Prostate gland (tissue), 2 donors: ENCODE measurements around the gene ITGA7. TPM values are rescaled to one million over a fixed set of nuclear protein-coding genes. Genes with fewer than 3 reads are reported as not detected.

ENCODE experiments used
- DNase-seq: peaks from one replicate; pipeline ENCODE4 v3.0.0-alpha.2; 2019; ENCODE audit warnings: low spot score
- H3K27ac ChIP-seq, 2 donors: fragments of 200-600 bp; sonication (generic); 2 replicates each; pipeline ENCODE4 v1.5.1; 2017 to 2019
- H3K27me3 ChIP-seq: fragments of 200-600 bp; sonication (generic); replicated peaks from 2 replicates; pipeline ENCODE4 v1.5.1; 2019; ENCODE audit not compliant: insufficient read depth
- H3K36me3 ChIP-seq, 2 donors: fragments of 200-600 bp; sonication (generic); 1 replicate in 1 of 2; 2 replicates in 1 of 2; pipeline versions ENCODE4 v1.5.1 to v1.8.1; 2017 to 2019
- H3K4me1 ChIP-seq: fragments of 200-600 bp; sonication (generic); replicated peaks from 2 replicates; pipeline ENCODE4 v1.5.1; 2019
- H3K4me3 ChIP-seq, 2 donors: fragments of 200-600 bp; sonication (generic); 2 replicates each; pipeline ENCODE4 v1.5.1; 2017 to 2019
- H3K9me3 ChIP-seq: fragments of 200-600 bp; sonication (generic); 2 replicates; pipeline ENCODE4 v1.5.1; 2017
- POLR2A ChIP-seq: fragments of 450-650 bp; IDR thresholded peaks from one replicate; pipeline ENCODE4 v1.6.1; 2016; ENCODE audit warnings: antibody characterized with exemption, mild to moderate bottlenecking
- POLR2AphosphoS5 ChIP-seq: sonication (generic); formaldehyde crosslinking; IDR thresholded peaks from one replicate; pipeline ENCODE4 v1.6.1; 2017; ENCODE audit warnings: antibody characterized with exemption
- WGBS: methylation state at CpG from one replicate; pipeline ENCODE4 v1.1.5; 2018; 5-methylcytosine and 5-hydroxymethylcytosine counted together
- intact Hi-C: fragments of 100-400 bp; cut with DNase I; formaldehyde crosslinking; loops from one replicate; pipeline ENCODE4 v1.14.2; 2022
- total RNA-seq, 2 donors: library from RNA; depleted of rRNA; stranded (reverse); fragments of >200 nt; gene quantifications; one replicate each; pipeline ENCODE4 v1.1.0, GENCODE V29; 2016
- TF ChIP-seq, protein P1 (sequence below), 4 experiments: fragments of 200-600 bp in 2 of 4; fragments of 450-650 bp in 2 of 4; sonication (generic) in 2 of 4; IDR thresholded peaks; 1 replicate in 3 of 4; 2 replicates in 1 of 4; pipeline ENCODE4 v1.5.1; 2016 to 2019; ENCODE audit warnings: antibody characterized with exemption in 4 of 4, mild to moderate bottlenecking in 2 of 4, moderate library complexity in 2 of 4

Gene ITGA7
- total RNA-seq, 2 donors from 2014 or later: 17.4 to 37.0 TPM

DNA sequence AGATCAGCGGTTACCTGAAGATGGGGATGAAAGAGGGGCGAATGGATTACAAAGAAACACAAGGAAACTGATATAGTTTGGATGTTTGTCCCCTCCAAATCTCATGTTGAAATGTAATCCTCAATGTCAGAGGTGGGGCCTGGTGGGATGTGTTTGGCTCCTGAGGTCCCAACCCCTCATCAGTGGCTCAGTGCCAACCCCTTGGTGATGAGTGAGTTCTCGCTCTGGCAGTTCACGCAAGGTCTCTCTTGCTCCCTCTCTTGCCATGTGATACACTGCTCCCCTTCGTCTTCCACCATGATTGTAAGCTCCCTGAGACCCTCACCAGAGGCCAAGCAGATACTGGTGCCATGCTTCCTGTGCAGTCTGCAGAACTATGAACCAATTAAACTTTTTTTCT, 28.0 kb downstream of the ITGA7 start:
- TF ChIP-seq POLR2AphosphoS5: no peak
- TF ChIP-seq POLR2A: no peak
- TF ChIP-seq, protein P1, sequence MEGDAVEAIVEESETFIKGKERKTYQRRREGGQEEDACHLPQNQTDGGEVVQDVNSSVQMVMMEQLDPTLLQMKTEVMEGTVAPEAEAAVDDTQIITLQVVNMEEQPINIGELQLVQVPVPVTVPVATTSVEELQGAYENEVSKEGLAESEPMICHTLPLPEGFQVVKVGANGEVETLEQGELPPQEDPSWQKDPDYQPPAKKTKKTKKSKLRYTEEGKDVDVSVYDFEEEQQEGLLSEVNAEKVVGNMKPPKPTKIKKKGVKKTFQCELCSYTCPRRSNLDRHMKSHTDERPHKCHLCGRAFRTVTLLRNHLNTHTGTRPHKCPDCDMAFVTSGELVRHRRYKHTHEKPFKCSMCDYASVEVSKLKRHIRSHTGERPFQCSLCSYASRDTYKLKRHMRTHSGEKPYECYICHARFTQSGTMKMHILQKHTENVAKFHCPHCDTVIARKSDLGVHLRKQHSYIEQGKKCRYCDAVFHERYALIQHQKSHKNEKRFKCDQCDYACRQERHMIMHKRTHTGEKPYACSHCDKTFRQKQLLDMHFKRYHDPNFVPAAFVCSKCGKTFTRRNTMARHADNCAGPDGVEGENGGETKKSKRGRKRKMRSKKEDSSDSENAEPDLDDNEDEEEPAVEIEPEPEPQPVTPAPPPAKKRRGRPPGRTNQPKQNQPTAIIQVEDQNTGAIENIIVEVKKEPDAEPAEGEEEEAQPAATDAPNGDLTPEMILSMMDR (IDR thresholded peaks at IDR 0.05): no peak
- intact Hi-C loops: loop anchor here (1.0 kb wide), 1 partner anchor 42 kb away; no protein-coding TSS in a partner anchor
- Histone ChIP-seq H3K27me3 (no peaks in the 10 kb centered on the region), H3K36me3 (no peaks in the 10 kb centered on the region), H3K27ac (no peak overlapping the region), H3K9me3 (no peaks in the 10 kb centered on the region), H3K4me1 (no peaks in the 10 kb centered on the region), H3K4me3 (no peak overlapping the region)
- no peak for DNase-seq
- WGBS: 89% methylated on average over 5 of the region's 5 CpGs

DNA sequence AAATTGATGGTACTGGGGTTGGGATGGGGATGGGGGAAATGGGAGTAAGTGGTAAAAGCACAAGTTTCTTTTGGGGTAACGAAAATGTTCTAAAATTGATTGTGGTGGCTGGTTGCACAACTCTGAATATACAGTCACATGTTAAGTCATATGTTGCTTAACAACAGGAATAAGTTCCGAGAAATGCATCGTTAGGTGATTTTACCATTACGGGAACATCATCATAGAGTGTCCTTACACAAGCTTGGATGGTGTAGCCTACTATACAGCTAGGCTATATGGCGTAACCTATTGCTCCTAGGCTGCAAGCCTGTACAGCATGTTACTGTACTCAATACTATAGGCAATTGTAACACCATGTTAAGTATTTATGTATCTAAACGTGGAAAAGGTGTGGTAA, 31.0 kb downstream of the ITGA7 start:
- H3K27me3 ChIP-seq: no peaks in the 10 kb centered on the region
- no peak overlapping the region for H3K27ac ChIP-seq
- intact Hi-C loops: no loop called here
- H3K4me3 ChIP-seq: no peak overlapping the region
- no peak for DNase-seq
- H3K4me1 ChIP-seq: no peaks in the 10 kb centered on the region
- H3K9me3 ChIP-seq: no peaks in the 10 kb centered on the region
- WGBS: 71% methylated on average over 6 of the region's 6 CpGs
- TF ChIP-seq POLR2A: no peak
- TF ChIP-seq POLR2AphosphoS5: no peak
- TF ChIP-seq, protein P1 (IDR thresholded peaks at IDR 0.05): no peak
- H3K36me3 ChIP-seq: no peaks in the 10 kb centered on the region

DNA sequence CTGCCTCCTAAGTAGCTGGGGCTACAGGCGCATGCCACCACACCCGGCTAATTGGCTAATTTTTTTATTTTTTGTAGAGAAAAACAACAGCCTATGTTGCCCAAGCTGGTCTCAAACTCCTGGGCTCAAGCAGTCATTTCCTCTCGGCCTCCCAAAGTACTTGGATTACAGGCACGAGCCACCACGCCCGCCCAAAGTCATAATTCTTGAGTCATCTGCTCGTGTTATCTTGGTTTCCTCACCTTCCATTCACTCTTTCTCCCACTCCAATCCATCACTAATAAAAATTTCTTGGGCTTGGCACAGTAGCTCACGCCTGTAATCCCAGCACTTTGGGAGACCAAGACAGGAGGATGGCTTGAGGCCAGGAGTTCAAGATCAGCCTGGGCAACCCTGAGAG, 32.0 kb downstream of the ITGA7 start:
- H3K36me3 ChIP-seq: no peaks in the 10 kb centered on the region
- DNase-seq: no peak
- H3K27ac ChIP-seq: no peak overlapping the region
- 82% methylated on average over 8 of the region's 8 CpGs for WGBS
- intact Hi-C loops: no loop called here
- H3K9me3 ChIP-seq: no peaks in the 10 kb centered on the region
- no peak overlapping the region for H3K4me3 ChIP-seq
- H3K4me1 ChIP-seq: no peaks in the 10 kb centered on the region
- no peaks in the 10 kb centered on the region for H3K27me3 ChIP-seq
- TF ChIP-seq POLR2A (no peak), POLR2AphosphoS5 (no peak)
- TF ChIP-seq, protein P1 (IDR thresholded peaks at IDR 0.05): no peak

DNA sequence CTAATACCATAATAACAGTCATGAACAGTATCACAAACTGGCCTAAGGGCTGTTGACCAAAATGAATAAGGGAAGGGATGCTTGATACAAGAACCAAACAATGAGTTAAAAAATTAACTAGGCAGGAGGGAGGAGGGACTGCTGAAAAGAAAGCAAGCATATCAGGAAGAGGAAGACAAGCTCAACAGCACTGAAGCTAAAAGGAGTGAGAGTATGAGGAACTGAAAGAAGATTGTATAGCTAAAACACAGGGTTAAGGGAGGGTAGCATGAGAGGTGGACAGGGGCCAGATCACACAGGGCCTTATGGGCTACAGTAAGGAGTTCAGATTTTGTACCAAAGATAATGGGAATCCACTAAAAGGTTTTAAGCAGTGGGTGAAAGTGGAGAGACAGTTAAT, 34.1 kb downstream of the ITGA7 start:
- intact Hi-C loops: no loop called here
- Histone ChIP-seq H3K9me3 (no peaks in the 10 kb centered on the region), H3K4me3 (no peak overlapping the region), H3K27me3 (no peaks in the 10 kb centered on the region), H3K4me1 (no peaks in the 10 kb centered on the region), H3K27ac (no peak overlapping the region), H3K36me3 (no peaks in the 10 kb centered on the region)
- TF ChIP-seq, protein P1 (IDR thresholded peaks at IDR 0.05): no peak
- TF ChIP-seq POLR2A (no peak), POLR2AphosphoS5 (no peak)
- DNase-seq: no peak

DNA sequence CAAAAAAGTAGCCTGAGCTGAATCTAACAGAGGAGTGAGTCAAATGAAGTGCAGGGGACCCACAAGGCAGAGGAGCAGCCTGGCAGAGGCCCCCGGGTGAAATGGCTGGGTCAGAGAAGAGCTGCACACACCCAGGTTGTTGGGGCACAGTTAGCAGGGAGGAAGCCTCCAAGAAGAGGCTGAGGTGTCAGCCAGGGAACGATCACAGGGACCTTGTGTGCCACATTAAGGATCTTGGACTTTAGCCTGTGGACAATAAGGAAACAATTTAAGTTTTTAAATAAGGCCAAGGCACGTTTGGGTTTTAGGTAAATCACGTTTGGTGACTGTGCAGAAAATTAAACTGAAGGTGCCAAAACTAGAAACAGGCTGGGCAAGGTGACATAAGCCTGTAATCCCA, 36.0 kb downstream of the ITGA7 start:
- Histone ChIP-seq H3K4me3 (no peak overlapping the region), H3K27me3 (no peaks in the 10 kb centered on the region), H3K36me3 (no peaks in the 10 kb centered on the region), H3K27ac (no peak overlapping the region), H3K4me1 (no peaks in the 10 kb centered on the region), H3K9me3 (no peaks in the 10 kb centered on the region)
- 43% methylated on average over 4 of the region's 4 CpGs for WGBS
- DNase-seq: no peak
- TF ChIP-seq POLR2AphosphoS5 (no peak), POLR2A (no peak)
- TF ChIP-seq, protein P1 (IDR thresholded peaks at IDR 0.05): no peak
- intact Hi-C loops: no loop called here
